ENCODE data around the gene UST. TPM values are rescaled to one million over a fixed set of nuclear protein-coding genes. Genes with fewer than 3 reads are reported as not detected.

The UST gene
- total and polyA plus RNA-seq, 3 donors from 2014 or later = 14.9 to 16.0 (median 14.9) TPM

DNA sequence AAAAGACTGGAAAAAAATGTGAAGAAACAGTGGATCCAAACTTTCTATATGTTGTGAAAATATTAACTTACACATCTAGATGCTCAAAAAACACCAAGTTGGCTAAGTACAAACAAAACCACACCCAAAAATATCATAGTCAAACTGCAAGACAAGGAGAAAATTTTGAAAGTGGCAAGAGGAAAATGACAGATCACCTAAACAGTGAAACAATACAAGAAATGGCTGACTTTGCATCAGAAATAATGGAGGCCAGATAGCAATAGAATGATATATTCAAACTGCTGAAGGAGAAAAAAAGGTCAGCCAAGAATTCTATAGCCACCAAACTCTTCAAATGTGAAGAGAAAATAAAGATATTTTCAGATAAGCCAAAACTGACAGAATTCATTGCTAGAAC is 22.4 kb upstream of the UST start:
- Histone ChIP-seq H3K36me3 (ENCODE audit: low read depth, missing control alignments) (no peaks in the 10 kb centered on the region), H3K27me3 (no peaks in the 10 kb centered on the region), H3K4me1 (no peaks in the 10 kb centered on the region), H3K27ac (no peak overlapping the region), H3K9me3 (no peaks in the 10 kb centered on the region), H3K4me3 (no peak overlapping the region)
- intact Hi-C loops (cut with DNase I; ENCODE audit: low total_unique reads) = no loop called here
- DNase-seq = no peak
- no peak for TF ChIP-seq POLR2A (IDR thresholded peaks at IDR 0.05)
- TF ChIP-seq CTCF (IDR thresholded peaks at IDR 0.05) = no peak

- WGBS, 2 donors = 83 to 87% methylated on average over 1 of the region's 1 CpG
These were observed 19.7 kb upstream of the UST start for GRCh38 chr6:148727104-148727503.

GRCh38 chr6:148735989-148736388 is 10.8 kb upstream of the UST start:
- no peak for TF ChIP-seq POLR2A (IDR thresholded peaks at IDR 0.05)
- TF ChIP-seq CTCF (IDR thresholded peaks at IDR 0.05) = no peak
- no peak for DNase-seq
- intact Hi-C loops (cut with DNase I; ENCODE audit: low total_unique reads) = no loop called here
- Histone ChIP-seq H3K4me1 (peaks cover 11% of the 10 kb centered on the region), H3K27ac (no peak overlapping the region), H3K4me3 (no peak overlapping the region), H3K36me3 (ENCODE audit: low read depth, missing control alignments) (no peaks in the 10 kb centered on the region), H3K27me3 (no peaks in the 10 kb centered on the region), H3K9me3 (no peaks in the 10 kb centered on the region)
- 81 to 84% methylated on average over 2 of the region's 2 CpGs for WGBS, 2 donors

More at GRCh38 chr6:148727104-148727503, 19.7 kb upstream of the UST start:
- intact Hi-C loops (cut with DNase I; ENCODE audit: low total_unique reads) = no loop called here
- Histone ChIP-seq H3K4me3 (no peak overlapping the region), H3K36me3 (ENCODE audit: low read depth, missing control alignments) (no peaks in the 10 kb centered on the region), H3K4me1 (no peaks in the 10 kb centered on the region), H3K9me3 (no peaks in the 10 kb centered on the region), H3K27me3 (no peaks in the 10 kb centered on the region), H3K27ac (no peak overlapping the region)
- no peak for DNase-seq
- TF ChIP-seq CTCF (IDR thresholded peaks at IDR 0.05) (no peak), POLR2A (IDR thresholded peaks at IDR 0.05) (no peak)

GRCh38 chr6:148736774-148737412 is 9.9 kb upstream of the UST start:
- TF ChIP-seq POLR2A (IDR thresholded peaks at IDR 0.05) (no peak), CTCF (IDR thresholded peaks at IDR 0.05) (no peak)
- Histone ChIP-seq H3K4me3 (no peak overlapping the region), H3K9me3 (no peaks in the 10 kb centered on the region), H3K27me3 (no peaks in the 10 kb centered on the region), H3K27ac (no peak overlapping the region), H3K36me3 (ENCODE audit: low read depth, missing control alignments) (no peaks in the 10 kb centered on the region), H3K4me1 (peaks cover 11% of the 10 kb centered on the region)
- intact Hi-C loops (cut with DNase I; ENCODE audit: low total_unique reads) = no loop called here
- DNase-seq = no peak
- WGBS, 2 donors = 82 to 89% methylated on average over 5 of the region's 5 CpGs

- H3K4me1 ChIP-seq = peaks cover 11% of the 10 kb centered on the region
- no peak for DNase-seq
- no peaks in the 10 kb centered on the region for H3K36me3 ChIP-seq (ENCODE audit: low read depth, missing control alignments)
- no peak overlapping the region for H3K27ac ChIP-seq
- WGBS, 2 donors = 96% methylated on average over 4 of the region's 4 CpGs
- TF ChIP-seq CTCF (IDR thresholded peaks at IDR 0.05) (no peak), POLR2A (IDR thresholded peaks at IDR 0.05) (no peak)
- intact Hi-C loops (cut with DNase I; ENCODE audit: low total_unique reads) = no loop called here
- no peaks in the 10 kb centered on the region for H3K27me3 ChIP-seq
- no peak overlapping the region for H3K4me3 ChIP-seq
- H3K9me3 ChIP-seq = no peaks in the 10 kb centered on the region
These were observed 9.0 kb upstream of the UST start for GRCh38 chr6:148737806-148738205.
